Neural progenitor cell (in vitro differentiated cells): ENCODE data around the gene IRF2BP2. TPM values are rescaled to one million over a fixed set of nuclear protein-coding genes. Genes with fewer than 3 reads are reported as not detected.
A peak's percentile ranks its signal among the peaks of the same experiment; 100 is the strongest.

Source experiments
- DNase-seq: peaks from one replicate; pipeline ENCODE4 v3.0.0-alpha.2; 2016; ENCODE audit warnings: low spot score
- H2AFZ ChIP-seq: fragments of 200-600 bp; sonication (generic); replicated peaks from 2 replicates; pipeline ENCODE4 v1.6.1; 2016; ENCODE audit warnings: antibody characterized with exemption
- H3F3A ChIP-seq: fragments of 200-600 bp; sonication (generic); 2 replicates; pipeline ENCODE4 v1.6.1; 2016; ENCODE audit warnings: antibody characterized with exemption, low read depth
- H3K27ac ChIP-seq: fragments of 200-600 bp; sonication (generic); 2 replicates; pipeline ENCODE4 v1.5.1; 2016; ENCODE audit warnings: mild to moderate bottlenecking
- H3K27me3 ChIP-seq: fragments of 200-600 bp; sonication (generic); 2 replicates; pipeline ENCODE4 v1.6.1; 2016; ENCODE audit warnings: mild to moderate bottlenecking, moderate library complexity
- H3K36me3 ChIP-seq: fragments of 200-600 bp; sonication (generic); 2 replicates; pipeline ENCODE4 v1.5.1; 2016
- H3K4me1 ChIP-seq: fragments of 200-600 bp; sonication (generic); 2 replicates; pipeline ENCODE4 v1.6.1; 2016; ENCODE audit warnings: mixed run types
- H3K4me2 ChIP-seq: fragments of 200-600 bp; sonication (generic); 2 replicates; pipeline ENCODE4 v1.6.1; 2016
- H3K4me3 ChIP-seq: fragments of 200-600 bp; sonication (generic); 2 replicates; pipeline ENCODE4 v1.5.1; 2016
- H3K79me2 ChIP-seq: fragments of 200-600 bp; sonication (generic); 2 replicates; pipeline ENCODE4 v1.6.1; 2016; ENCODE audit warnings: low read depth
- H3K9ac ChIP-seq: fragments of 200-600 bp; sonication (generic); 2 replicates; pipeline ENCODE4 v1.6.1; 2016
- H3K9me3 ChIP-seq: fragments of 200-600 bp; sonication (generic); 2 replicates; pipeline ENCODE4 v1.5.1; 2016; ENCODE audit warnings: low read depth
- H4K20me1 ChIP-seq: fragments of 200-600 bp; sonication (generic); 2 replicates; pipeline ENCODE4 v1.6.1; 2016; ENCODE audit warnings: low read depth
- H3K27ac Mint-ChIP-seq: 3 replicates; pipeline ENCODE4 v1.8.0; 2021; ENCODE audit warnings: mixed read lengths
- H3K27me3 Mint-ChIP-seq: 2 replicates; pipeline ENCODE4 v1.8.0; 2022; ENCODE audit warnings: low read depth, mild to moderate bottlenecking, inconsistent platforms, moderate library complexity, mixed read lengths; ENCODE audit not compliant: insufficient read depth
- H3K36me3 Mint-ChIP-seq: 3 replicates; pipeline ENCODE4 v1.8.0; 2021; ENCODE audit warnings: mixed read lengths
- H3K4me1 Mint-ChIP-seq: 3 replicates; pipeline ENCODE4 v1.8.0; 2021; ENCODE audit warnings: mixed read lengths
- H3K4me3 Mint-ChIP-seq: 3 replicates; pipeline ENCODE4 v1.8.0; 2021; ENCODE audit warnings: mild to moderate bottlenecking, moderate library complexity, mixed read lengths
- H3K9me3 Mint-ChIP-seq: 3 replicates; pipeline ENCODE4 v1.8.0; 2020; ENCODE audit warnings: mixed read lengths
- CTCF ChIP-seq: fragments of 200-600 bp; sonication (generic); IDR thresholded peaks from 2 replicates; pipeline ENCODE4 v1.5.1; 2017; ENCODE audit warnings: antibody characterized with exemption, mild to moderate bottlenecking
- EZH2 ChIP-seq: fragments of 200-600 bp; sonication (generic); IDR thresholded peaks from 2 replicates; pipeline ENCODE4 v1.6.1; 2017; ENCODE audit warnings: antibody characterized with exemption, mild to moderate bottlenecking, moderate library complexity
- EZH2phosphoT487 ChIP-seq: fragments of 200-600 bp; sonication (generic); IDR thresholded peaks from 2 replicates; pipeline ENCODE4 v1.6.1; 2017; ENCODE audit warnings: antibody characterized with exemption
- total RNA-seq: library from RNA; depleted of rRNA; stranded (reverse); fragments of >200 nt; gene quantifications from 2 replicates; pipeline ENCODE4 v1.2.3, GENCODE V29; 2015; ENCODE audit warnings: low replicate concordance

IRF2BP2 gene
- total RNA-seq, 1 donor from 2014 or later, result 22.9 TPM

- Histone ChIP-seq H4K20me1 (no peaks in the 10 kb centered on the region), H3K36me3 (no peaks in the 10 kb centered on the region), H3K4me1 (peaks cover 4% of the 10 kb centered on the region), H3K9ac (no peak overlapping the region), H3K27me3 (no peaks in the 10 kb centered on the region), H2AFZ (no peak overlapping the region), H3K79me2 (no peaks in the 10 kb centered on the region), H3F3A (no peaks in the 10 kb centered on the region), H3K27ac (no peak overlapping the region), H3K4me2 (no peak overlapping the region), H3K4me3 (no peak overlapping the region), H3K9me3 (no peaks in the 10 kb centered on the region)
- no peak overlapping the region for H3K4me3 Mint-ChIP-seq
- peaks cover 4% of the 10 kb centered on the region for H3K27me3 Mint-ChIP-seq
- peaks cover 19% of the 10 kb centered on the region for H3K4me1 Mint-ChIP-seq
- no peaks in the 10 kb centered on the region for H3K9me3 Mint-ChIP-seq
- H3K36me3 Mint-ChIP-seq, result no peaks in the 10 kb centered on the region
- no peak overlapping the region for H3K27ac Mint-ChIP-seq
- TF ChIP-seq CTCF (no peak), EZH2phosphoT487 (no peak), EZH2 (no peak)
- DNase-seq, result no peak
Measured at GRCh38 chr1:234572966-234573365, 37.0 kb downstream of the IRF2BP2 start.

- Histone ChIP-seq H3F3A (no peaks in the 10 kb centered on the region), H3K9me3 (no peaks in the 10 kb centered on the region), H2AFZ (no peak overlapping the region), H3K79me2 (no peaks in the 10 kb centered on the region), H4K20me1 (no peaks in the 10 kb centered on the region), H3K27ac (no peak overlapping the region), H3K4me3 (no peak overlapping the region), H3K36me3 (no peaks in the 10 kb centered on the region), H3K4me2 (no peak overlapping the region), H3K27me3 (no peaks in the 10 kb centered on the region), H3K9ac (no peak overlapping the region), H3K4me1 (peaks cover 4% of the 10 kb centered on the region)
- no peaks in the 10 kb centered on the region for H3K36me3 Mint-ChIP-seq
- H3K9me3 Mint-ChIP-seq, result peaks cover 2% of the 10 kb centered on the region
- no peak for DNase-seq
- TF ChIP-seq EZH2phosphoT487, result no peak
- TF ChIP-seq EZH2, result no peak
- TF ChIP-seq CTCF, result no peak
- H3K4me3 Mint-ChIP-seq, result no peak overlapping the region
- peaks cover 7% of the 10 kb centered on the region for H3K27me3 Mint-ChIP-seq
- H3K27ac Mint-ChIP-seq, result no peak overlapping the region
- peaks cover 19% of the 10 kb centered on the region for H3K4me1 Mint-ChIP-seq
Measured at GRCh38 chr1:234571702-234572101, 38.3 kb downstream of the IRF2BP2 start.

- TF ChIP-seq EZH2 (no peak), CTCF (no peak)
- no peaks in the 10 kb centered on the region for H3K27me3 ChIP-seq
- peaks cover 20% of the 10 kb centered on the region for H3K4me1 Mint-ChIP-seq
- no peaks in the 10 kb centered on the region for H3F3A ChIP-seq
- H3K9me3 Mint-ChIP-seq, result peaks cover 2% of the 10 kb centered on the region
- H4K20me1 ChIP-seq, result no peaks in the 10 kb centered on the region
- H3K27ac ChIP-seq, result no peak overlapping the region
- H3K36me3 Mint-ChIP-seq, result no peaks in the 10 kb centered on the region
- H3K79me2 ChIP-seq, result no peaks in the 10 kb centered on the region
- no peaks in the 10 kb centered on the region for H3K36me3 ChIP-seq
- no peak overlapping the region for H3K4me3 Mint-ChIP-seq
- peaks cover 4% of the 10 kb centered on the region for H3K4me1 ChIP-seq
- H3K9ac ChIP-seq, result no peak overlapping the region
- H2AFZ ChIP-seq, result no peak overlapping the region
- no peak overlapping the region for H3K4me3 ChIP-seq
- H3K27ac Mint-ChIP-seq, result peak overlapping the region; percentile 44
- H3K9me3 ChIP-seq, result no peaks in the 10 kb centered on the region
- H3K27me3 Mint-ChIP-seq, result peaks cover 7% of the 10 kb centered on the region
- no peak for DNase-seq
- no peak overlapping the region for H3K4me2 ChIP-seq
Measured at GRCh38 chr1:234570329-234571120, 39.5 kb downstream of the IRF2BP2 start.
